PC-9 (cell line): ENCODE measurements around the gene PIK3C3. TPM values are rescaled to one million over a fixed set of nuclear protein-coding genes. Genes with fewer than 3 reads are reported as not detected.

Experiments
- BruUV-seq: library from RNA; stranded (reverse); fragments of 400-500 nt; replicated peaks from 2 replicates; lab custom pipeline; 2021; lab: Mats Ljungman, UMichigan
- CTCF ChIA-PET: fragments of 300-600 bp; sonication (Branson Sonifier 250); formaldehyde crosslinking; loops from one replicate; lab custom pipeline; 2022; ENCODE audit warnings: antibody characterized with exemption; lab: Charles Lee
- POLR2A ChIA-PET: fragments of 300-600 bp; sonication (Branson Sonifier 250); formaldehyde crosslinking; loops from one replicate; lab custom pipeline; 2022; ENCODE audit warnings: antibody characterized with exemption; ENCODE audit not compliant: unreplicated experiment; lab: Charles Lee
- DNase-seq, 2 experiments: peaks; one replicate each; pipeline versions ENCODE4 v3.0.0 to v3.0.0-alpha.2; 2015 to 2022; ENCODE audit warnings: mixed read lengths in 1 of 2
- H2AFZ ChIP-seq: fragments of 200-600 bp; sonication (generic); 2 replicates; pipeline ENCODE4 v1.8.1; 2017; ENCODE audit warnings: antibody characterized with exemption
- H3F3A ChIP-seq: fragments of 200-600 bp; sonication (generic); 2 replicates; pipeline ENCODE4 v1.8.1; 2017; ENCODE audit warnings: antibody characterized with exemption, mild to moderate bottlenecking, low read depth; ENCODE audit not compliant: insufficient read depth
- H3K27ac ChIP-seq: fragments of 200-600 bp; sonication (generic); 2 replicates; pipeline ENCODE4 v1.6.1; 2016; ENCODE audit warnings: mixed run types
- H3K27me3 ChIP-seq: fragments of 200-600 bp; sonication (generic); 2 replicates; pipeline ENCODE4 v1.6.1; 2016; ENCODE audit warnings: low read depth, mixed run types; ENCODE audit not compliant: insufficient read depth
- H3K36me3 ChIP-seq: fragments of 200-600 bp; sonication (generic); 2 replicates; pipeline ENCODE4 v1.6.1; 2016; ENCODE audit warnings: low read depth, mixed run types
- H3K4me1 ChIP-seq: fragments of 200-600 bp; sonication (generic); replicated peaks from 2 replicates; pipeline ENCODE4 v1.6.1; 2016; ENCODE audit warnings: mixed run types; ENCODE audit not compliant: insufficient read depth
- H3K4me2 ChIP-seq: fragments of 200-600 bp; sonication (generic); 2 replicates; pipeline ENCODE4 v1.6.1; 2017; ENCODE audit warnings: mixed run types
- H3K4me3 ChIP-seq: fragments of 200-600 bp; sonication (generic); 2 replicates; pipeline ENCODE4 v1.6.1; 2016; ENCODE audit warnings: mixed run types
- H3K79me2 ChIP-seq: fragments of 200-600 bp; sonication (generic); 2 replicates; pipeline ENCODE4 v1.6.1; 2017; ENCODE audit warnings: low read depth, mixed run types
- H3K9me2 ChIP-seq: fragments of 200-600 bp; sonication (generic); 2 replicates; pipeline ENCODE4 v1.8.1; 2017; ENCODE audit warnings: mild to moderate bottlenecking; ENCODE audit not compliant: insufficient read depth
- H3K9me3 ChIP-seq: fragments of 200-600 bp; sonication (generic); 2 replicates; pipeline ENCODE4 v1.8.1; 2016; ENCODE audit warnings: low read depth; ENCODE audit not compliant: insufficient read depth
- H4K20me1 ChIP-seq: fragments of 200-600 bp; sonication (generic); 2 replicates; pipeline ENCODE4 v1.8.1; 2017; ENCODE audit not compliant: insufficient read depth
- EZH2 ChIP-seq: fragments of 200-600 bp; sonication (generic); IDR thresholded peaks from 2 replicates; pipeline ENCODE4 v1.8.0; 2017; ENCODE audit warnings: antibody characterized with exemption, low read depth
- intact Hi-C: fragments of 100-400 bp; cut with micrococcal nuclease; formaldehyde crosslinking; loops from one replicate; pipeline ENCODE4 v1.10.0; 2022; ENCODE audit not compliant: unreplicated experiment
- total RNA-seq: library from RNA; stranded (reverse); gene quantifications from 2 replicates; pipeline ENCODE4 v1.2.3, GENCODE V29; 2021
- TF ChIP-seq, protein P1 (sequence below): fragments of 200-600 bp; sonication (generic); conservative IDR thresholded peaks from 2 replicates; pipeline ENCODE4 v1.6.1; 2017; ENCODE audit warnings: mixed run types, antibody characterized with exemption, mild to moderate bottlenecking, moderate library complexity

Gene PIK3C3
- total RNA-seq, 1 experiment from 2014 or later: 31.4 TPM

- ChIA-PET POLR2A (no interaction called here), CTCF (no interaction called here)
- no peak for DNase-seq
- Histone ChIP-seq H3K79me2 (no peaks in the 10 kb centered on the region), H3K9me3 (no peaks in the 10 kb centered on the region), H3F3A (no peaks in the 10 kb centered on the region), H3K27me3 (no peaks in the 10 kb centered on the region), H3K36me3 (no peaks in the 10 kb centered on the region), H4K20me1 (no peaks in the 10 kb centered on the region), H2AFZ (no peak overlapping the region), H3K27ac (no peak overlapping the region), H3K4me3 (no peak overlapping the region), H3K4me2 (no peak overlapping the region), H3K9me2 (no peaks in the 10 kb centered on the region), H3K4me1 (no peaks in the 10 kb centered on the region)
- no peak for TF ChIP-seq EZH2
- TF ChIP-seq, protein P1, sequence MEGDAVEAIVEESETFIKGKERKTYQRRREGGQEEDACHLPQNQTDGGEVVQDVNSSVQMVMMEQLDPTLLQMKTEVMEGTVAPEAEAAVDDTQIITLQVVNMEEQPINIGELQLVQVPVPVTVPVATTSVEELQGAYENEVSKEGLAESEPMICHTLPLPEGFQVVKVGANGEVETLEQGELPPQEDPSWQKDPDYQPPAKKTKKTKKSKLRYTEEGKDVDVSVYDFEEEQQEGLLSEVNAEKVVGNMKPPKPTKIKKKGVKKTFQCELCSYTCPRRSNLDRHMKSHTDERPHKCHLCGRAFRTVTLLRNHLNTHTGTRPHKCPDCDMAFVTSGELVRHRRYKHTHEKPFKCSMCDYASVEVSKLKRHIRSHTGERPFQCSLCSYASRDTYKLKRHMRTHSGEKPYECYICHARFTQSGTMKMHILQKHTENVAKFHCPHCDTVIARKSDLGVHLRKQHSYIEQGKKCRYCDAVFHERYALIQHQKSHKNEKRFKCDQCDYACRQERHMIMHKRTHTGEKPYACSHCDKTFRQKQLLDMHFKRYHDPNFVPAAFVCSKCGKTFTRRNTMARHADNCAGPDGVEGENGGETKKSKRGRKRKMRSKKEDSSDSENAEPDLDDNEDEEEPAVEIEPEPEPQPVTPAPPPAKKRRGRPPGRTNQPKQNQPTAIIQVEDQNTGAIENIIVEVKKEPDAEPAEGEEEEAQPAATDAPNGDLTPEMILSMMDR: no peak
- no TSS peak for BruUV-seq
- intact Hi-C loops: no loop called here
These were observed 145.9 kb downstream of the PIK3C3 start for GRCh38 chr18:42100911-42101310.

- Histone ChIP-seq H3K4me3 (no peak overlapping the region), H3K36me3 (no peaks in the 10 kb centered on the region), H3K27me3 (no peaks in the 10 kb centered on the region), H3K4me1 (no peaks in the 10 kb centered on the region), H3F3A (no peaks in the 10 kb centered on the region), H4K20me1 (no peaks in the 10 kb centered on the region), H3K79me2 (no peaks in the 10 kb centered on the region), H3K4me2 (no peak overlapping the region), H3K9me2 (no peaks in the 10 kb centered on the region), H2AFZ (no peak overlapping the region), H3K9me3 (no peaks in the 10 kb centered on the region), H3K27ac (no peak overlapping the region)
- TF ChIP-seq EZH2: no peak
- TF ChIP-seq, protein P1: no peak
- no peak for DNase-seq
- no TSS peak for BruUV-seq
- intact Hi-C loops: no loop called here
- ChIA-PET CTCF (no interaction called here), POLR2A (no interaction called here)
These were observed 150.4 kb downstream of the PIK3C3 start for GRCh38 chr18:42105394-42105793.

DNA sequence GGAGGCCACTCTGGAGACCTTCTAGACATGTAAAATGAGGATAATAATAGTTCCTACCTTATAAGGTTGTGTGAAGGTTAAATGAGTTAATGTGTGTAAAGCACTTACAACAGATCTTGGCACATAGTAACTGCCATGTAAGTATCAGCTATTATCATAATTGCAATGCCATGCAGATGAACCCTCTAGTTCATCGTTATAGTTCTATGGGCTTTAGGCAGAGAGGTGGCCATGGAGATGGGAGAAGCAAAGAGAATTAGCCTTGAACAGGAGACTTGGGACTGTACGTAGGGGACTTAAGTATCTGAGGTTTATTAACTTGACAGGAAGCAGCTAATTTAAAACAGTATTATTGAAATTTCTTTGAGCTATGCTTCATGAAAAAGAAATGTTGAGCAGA lies 151.8 kb downstream of the PIK3C3 start:
- Histone ChIP-seq H3K9me2 (no peaks in the 10 kb centered on the region), H3K4me1 (no peaks in the 10 kb centered on the region), H3F3A (no peaks in the 10 kb centered on the region), H3K27me3 (no peaks in the 10 kb centered on the region), H3K4me3 (no peak overlapping the region), H2AFZ (no peak overlapping the region), H3K27ac (no peak overlapping the region), H3K4me2 (no peak overlapping the region), H3K79me2 (no peaks in the 10 kb centered on the region), H3K9me3 (no peaks in the 10 kb centered on the region), H3K36me3 (no peaks in the 10 kb centered on the region), H4K20me1 (no peaks in the 10 kb centered on the region)
- no peak for TF ChIP-seq EZH2
- TF ChIP-seq, protein P1: no peak
- ChIA-PET POLR2A (no interaction called here), CTCF (interaction anchor here (0.7 kb wide), 1 partner anchor 1484 kb away, joined by 5 read pairs; no protein-coding TSS in a partner anchor)
- no peak for DNase-seq
- intact Hi-C loops: no loop called here
- BruUV-seq: no TSS peak
